Kidney epithelial cell (primary cell): ENCODE measurements around the gene LACTB. TPM values are rescaled to one million over a fixed set of nuclear protein-coding genes. Genes with fewer than 3 reads are reported as not detected.

Experiments
- DNase-seq: peaks from one replicate; pipeline ENCODE4 v3.0.0-alpha.2; 2010; ENCODE audit warnings: low read depth
- H3K27me3 ChIP-seq: 2 replicates; pipeline ENCODE4 v1.6.0; 2011; ENCODE audit warnings: low read length; ENCODE audit not compliant: control insufficient read depth, insufficient read depth
- H3K36me3 ChIP-seq: 2 replicates; pipeline ENCODE4 v1.5.1; 2011; ENCODE audit warnings: low read length; ENCODE audit not compliant: control insufficient read depth, insufficient read depth
- H3K4me3 ChIP-seq: 2 replicates; pipeline ENCODE4 v1.5.1; 2011; ENCODE audit warnings: low read depth, mild to moderate bottlenecking, control low read depth, low read length
- CTCF ChIP-seq: IDR thresholded peaks from 2 replicates; pipeline ENCODE4 v1.5.1; 2011; ENCODE audit warnings: mild to moderate bottlenecking, moderate library complexity, low read length, control low read depth, inconsistent platforms; ENCODE audit not compliant: insufficient read depth, poor library complexity, severe bottlenecking
- total RNA-seq: library from RNA; depleted of rRNA; stranded (reverse); fragments of >200 nt; gene quantifications from 2 replicates; pipeline ENCODE4 v1.2.3, GENCODE V29; 2015

LACTB gene
- total RNA-seq, 1 donor from 2014 or later: 11.6 TPM

- no peaks in the 10 kb centered on the region for H3K36me3 ChIP-seq
- no peak for DNase-seq
- TF ChIP-seq CTCF: no peak
Measured at GRCh38 chr15:63086271-63086670, 35.4 kb upstream of the LACTB start.

GRCh38 chr15:63086947-63087346, 34.7 kb upstream of the LACTB start:
- DNase-seq: no peak
- TF ChIP-seq CTCF: no peak
- H3K27me3 ChIP-seq: no peaks in the 10 kb centered on the region

More at GRCh38 chr15:63086271-63086670, 35.4 kb upstream of the LACTB start:
- H3K27me3 ChIP-seq: no peaks in the 10 kb centered on the region
- no peak overlapping the region for H3K4me3 ChIP-seq

GRCh38 chr15:63088533-63089245, 33.0 kb upstream of the LACTB start:
- Histone ChIP-seq H3K27me3 (no peaks in the 10 kb centered on the region), H3K36me3 (no peaks in the 10 kb centered on the region), H3K4me3 (no peak overlapping the region)
- no peak for TF ChIP-seq CTCF
- no peak for DNase-seq

More at GRCh38 chr15:63086947-63087346, 34.7 kb upstream of the LACTB start:
- Histone ChIP-seq H3K36me3 (no peaks in the 10 kb centered on the region), H3K4me3 (no peak overlapping the region)

GRCh38 chr15:63089260-63090043, 32.2 kb upstream of the LACTB start:
- no peak for TF ChIP-seq CTCF
- Histone ChIP-seq H3K36me3 (no peaks in the 10 kb centered on the region), H3K4me3 (no peak overlapping the region), H3K27me3 (no peaks in the 10 kb centered on the region)
- no peak for DNase-seq

- H3K4me3 ChIP-seq: no peak overlapping the region
Measured at GRCh38 chr15:63090472-63090871, 31.2 kb upstream of the LACTB start.

More at GRCh38 chr15:63090472-63090871, 31.2 kb upstream of the LACTB start:
- H3K27me3 ChIP-seq: no peaks in the 10 kb centered on the region
- no peak for DNase-seq
- no peak for TF ChIP-seq CTCF
- H3K36me3 ChIP-seq: no peaks in the 10 kb centered on the region
